GM21381 (cell line): ENCODE data around the gene SERP2.

Source experiments
- ATAC-seq: cut with Tn5 transposase; IDR thresholded peaks from one replicate; pipeline ENCODE4 v1.9.1; 2021; ENCODE audit warnings: mild to moderate bottlenecking, moderate library complexity; ENCODE audit not compliant: unreplicated experiment

Gene SERP2

DNA sequence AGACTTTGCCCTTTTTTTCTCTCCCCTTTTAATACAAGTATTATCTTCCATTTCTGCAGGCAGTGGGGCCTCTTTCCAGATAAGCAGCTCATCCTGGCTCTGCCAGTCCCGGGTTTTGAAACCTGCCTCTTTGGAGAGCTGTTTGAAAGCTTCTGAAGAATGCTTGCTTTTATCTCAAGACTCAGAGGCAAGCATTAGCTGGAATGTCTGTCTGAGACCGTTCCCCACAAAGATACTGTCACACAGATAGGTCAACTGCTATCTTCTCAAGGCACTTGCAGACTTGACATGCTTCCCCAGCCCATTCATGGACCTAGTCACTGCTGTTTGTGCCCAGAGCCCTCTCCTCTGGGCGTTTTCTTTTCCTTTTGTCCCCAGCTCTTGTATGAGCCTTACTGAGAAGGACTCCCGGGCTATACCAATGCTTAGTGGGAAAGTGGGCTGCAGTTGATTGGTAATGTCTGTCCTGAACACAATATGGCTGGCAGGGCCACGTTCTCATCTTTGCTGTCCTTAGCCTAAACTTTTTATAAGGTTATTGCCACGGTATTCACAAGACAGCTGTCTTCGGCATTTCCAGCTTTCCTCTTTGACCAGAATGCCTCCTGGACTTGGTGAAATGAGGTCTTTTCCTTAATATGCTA is 13.4 kb downstream of the SERP2 start:
- ATAC-seq = no peak

DNA sequence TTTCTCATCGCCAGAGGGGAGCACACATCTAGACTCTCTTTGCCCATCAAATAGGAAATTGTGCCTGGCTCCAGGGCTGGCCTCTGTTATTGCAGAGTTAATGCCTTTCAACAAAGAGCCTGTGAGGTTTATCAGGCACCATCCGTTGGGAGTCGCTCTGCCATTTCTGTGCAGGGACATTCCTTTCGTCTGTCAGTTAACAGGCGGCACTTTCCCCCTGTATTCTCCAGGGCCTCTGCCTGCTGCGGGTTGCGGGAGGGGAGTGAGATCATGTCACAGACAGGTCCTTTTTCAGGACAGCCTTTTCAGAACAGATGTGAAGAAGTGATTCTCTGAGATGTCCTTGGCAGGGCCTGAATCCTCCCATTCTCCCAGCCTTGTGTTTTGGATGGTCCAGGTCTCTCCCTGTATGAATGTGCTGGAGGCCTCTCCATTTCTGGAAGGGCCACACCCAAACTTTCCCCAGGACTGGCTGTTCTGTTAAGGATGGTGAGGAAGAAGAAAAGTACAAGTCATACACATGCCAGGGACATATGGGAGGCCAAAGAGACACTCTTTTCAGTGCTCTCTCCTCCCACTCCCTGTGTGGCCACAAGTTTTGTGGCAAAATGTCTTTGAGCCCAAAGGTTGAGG is 14.9 kb downstream of the SERP2 start:
- ATAC-seq = no peak

DNA sequence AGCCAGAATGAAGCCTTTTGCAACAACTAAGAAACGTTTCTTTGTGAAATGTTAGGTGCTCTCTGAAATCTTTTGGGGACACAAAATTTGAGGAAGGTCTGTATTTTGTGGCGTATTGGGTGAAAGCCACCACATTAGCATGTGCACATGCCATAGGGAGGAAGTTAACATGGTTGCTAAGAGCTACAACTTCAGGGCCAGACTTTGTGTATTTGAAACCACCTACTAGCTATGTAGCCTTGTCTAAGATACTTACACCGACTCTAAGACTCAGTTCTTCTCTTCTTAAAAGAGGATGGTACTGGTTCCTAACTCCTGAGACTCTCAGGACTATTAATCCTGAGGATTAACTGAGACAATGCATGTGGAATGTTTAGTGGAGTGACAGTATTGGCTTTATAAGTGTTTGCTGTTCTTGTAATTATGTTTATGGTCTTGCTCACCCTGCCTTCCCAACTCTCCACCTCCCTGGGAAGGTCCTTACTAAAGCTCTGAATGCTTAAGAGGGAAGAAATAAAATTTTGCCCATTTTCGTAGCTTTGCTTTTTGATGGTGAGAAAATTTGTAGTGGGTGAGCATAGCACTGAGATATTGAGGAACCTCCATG is 15.5 kb downstream of the SERP2 start:
- ATAC-seq = no peak

DNA sequence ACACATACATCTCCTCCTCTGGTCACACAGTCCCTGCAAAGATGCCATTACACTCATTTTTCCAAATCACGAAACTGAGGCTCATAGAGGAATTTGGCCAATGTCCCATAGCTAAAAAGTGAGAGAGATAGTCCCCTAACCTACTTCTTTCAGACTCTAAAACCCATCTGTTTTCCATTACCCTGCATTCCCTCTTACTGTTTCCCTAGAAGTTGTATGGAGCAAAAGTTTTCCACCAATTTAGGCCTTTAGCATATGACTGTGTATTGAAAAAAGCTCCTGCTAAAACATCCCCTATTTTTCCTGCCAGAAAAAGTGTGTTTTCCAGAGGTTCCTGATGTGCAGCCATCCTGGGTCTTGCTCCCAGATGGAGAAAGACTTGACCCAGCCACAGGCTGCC is 16.3 kb downstream of the SERP2 start:
- no peak for ATAC-seq

DNA sequence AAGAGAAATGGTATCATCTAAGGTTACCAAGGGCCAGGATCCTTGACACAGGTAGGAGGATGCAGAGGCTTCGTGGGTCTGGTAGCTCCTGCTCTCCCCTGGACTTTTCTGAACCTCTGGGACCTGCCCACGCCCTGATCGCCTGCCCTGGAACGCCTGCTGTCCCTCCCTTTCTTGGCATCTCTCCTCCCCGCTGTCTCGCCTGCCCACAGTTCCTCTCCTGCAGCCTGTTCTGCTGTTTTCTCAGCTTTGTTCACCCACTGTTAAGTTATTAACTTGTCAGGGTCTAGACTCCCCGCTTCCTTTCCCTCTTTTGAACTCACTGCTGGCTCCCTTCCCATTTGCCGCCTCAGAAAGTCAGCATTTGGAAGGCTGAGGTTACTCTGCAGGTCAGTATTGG is 19.8 kb downstream of the SERP2 start:
- no peak for ATAC-seq

DNA sequence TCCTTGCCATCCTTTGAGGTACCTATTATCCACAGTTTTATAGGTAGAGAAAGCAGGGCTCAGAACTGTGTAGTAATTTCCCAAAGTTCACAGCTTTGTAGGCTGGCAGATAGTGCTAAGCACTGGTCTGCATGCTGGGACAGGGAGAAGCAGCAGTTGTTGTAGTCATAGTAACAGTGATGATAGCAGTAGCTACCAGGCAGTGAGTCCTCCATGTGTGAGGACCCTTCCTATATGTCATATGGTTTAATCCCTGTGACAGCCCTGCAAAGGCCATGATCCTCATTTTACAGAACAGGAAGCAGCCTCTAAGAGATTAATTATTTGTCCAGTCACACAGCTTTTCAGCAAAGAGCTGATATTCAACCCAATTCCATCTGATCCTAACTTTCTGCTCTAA is 21.0 kb downstream of the SERP2 start:
- ATAC-seq = no peak

DNA sequence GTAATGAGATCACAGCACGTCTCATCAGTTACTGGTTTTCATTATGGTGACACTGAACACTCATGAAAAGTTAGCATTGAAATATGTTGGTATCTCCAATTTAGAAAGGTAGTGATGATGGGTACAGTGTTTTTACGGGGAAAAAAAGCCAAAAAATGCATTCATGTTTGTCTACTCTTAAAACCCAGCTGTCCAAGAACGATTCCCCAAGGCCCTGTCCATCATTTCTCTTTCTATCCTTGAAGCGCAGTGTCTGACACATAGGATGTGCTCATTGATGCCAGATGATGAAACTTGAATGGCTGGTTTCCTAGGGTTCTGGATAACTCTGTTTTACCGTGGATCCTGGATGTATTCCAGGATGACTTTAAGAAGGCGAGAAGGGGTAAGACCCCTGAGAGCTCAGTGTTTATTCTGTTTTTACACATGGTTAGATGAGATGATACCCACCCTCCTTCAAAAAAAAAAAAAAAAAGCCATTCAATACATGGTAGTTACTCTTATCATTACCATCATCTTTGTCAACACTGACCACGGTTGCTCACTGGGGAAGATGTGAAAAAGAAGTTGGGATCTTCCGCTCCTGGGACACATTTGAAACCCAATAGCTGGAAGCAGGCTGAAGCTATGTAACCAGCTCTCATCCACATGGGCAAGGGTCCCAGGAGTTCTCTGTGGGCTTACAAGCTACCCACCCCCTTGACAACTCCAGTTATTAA is 22.5 kb downstream of the SERP2 start:
- no peak for ATAC-seq

DNA sequence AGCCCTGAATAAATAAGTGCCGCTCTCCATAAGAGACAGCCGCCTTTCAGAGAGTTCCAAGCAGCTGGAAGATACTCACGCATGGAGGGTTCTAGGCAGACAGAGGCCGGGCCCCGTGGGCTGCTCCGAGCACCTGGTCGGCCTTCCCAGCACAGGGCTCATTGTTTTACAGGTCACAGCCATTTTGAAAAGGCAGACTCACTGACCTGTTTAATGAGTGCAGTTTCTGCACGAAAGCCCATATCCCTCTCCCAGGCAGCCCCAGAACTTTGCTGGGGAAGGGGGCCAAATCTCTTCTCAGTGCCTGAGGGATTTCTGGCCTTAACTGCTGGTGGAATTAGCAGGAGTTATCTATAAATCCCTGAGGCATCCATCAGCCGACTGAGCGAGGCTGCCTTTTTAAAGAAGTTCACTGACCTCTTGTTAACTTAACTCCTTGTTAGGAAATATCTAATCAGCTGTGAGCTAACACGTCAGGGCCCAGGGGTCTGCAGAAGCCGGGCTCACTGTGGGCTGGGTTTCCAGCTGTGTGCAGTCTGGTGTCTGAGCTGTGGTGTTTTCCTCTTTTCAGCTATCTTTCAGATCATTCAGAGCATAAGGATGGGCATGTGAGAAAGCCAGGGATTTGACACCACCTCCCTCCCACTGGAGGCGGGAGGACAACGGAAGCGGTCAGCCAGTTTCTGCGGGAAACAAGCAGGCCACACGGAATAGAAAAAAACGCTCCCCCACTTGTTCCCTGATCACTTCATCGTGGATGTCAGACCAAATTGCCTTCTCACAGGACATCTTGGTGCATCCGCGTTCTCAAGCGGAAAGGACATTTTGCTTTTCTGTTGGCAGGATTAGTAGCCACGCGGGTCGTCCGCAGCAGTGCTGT is 23.3 kb downstream of the SERP2 start:
- no peak for ATAC-seq

DNA sequence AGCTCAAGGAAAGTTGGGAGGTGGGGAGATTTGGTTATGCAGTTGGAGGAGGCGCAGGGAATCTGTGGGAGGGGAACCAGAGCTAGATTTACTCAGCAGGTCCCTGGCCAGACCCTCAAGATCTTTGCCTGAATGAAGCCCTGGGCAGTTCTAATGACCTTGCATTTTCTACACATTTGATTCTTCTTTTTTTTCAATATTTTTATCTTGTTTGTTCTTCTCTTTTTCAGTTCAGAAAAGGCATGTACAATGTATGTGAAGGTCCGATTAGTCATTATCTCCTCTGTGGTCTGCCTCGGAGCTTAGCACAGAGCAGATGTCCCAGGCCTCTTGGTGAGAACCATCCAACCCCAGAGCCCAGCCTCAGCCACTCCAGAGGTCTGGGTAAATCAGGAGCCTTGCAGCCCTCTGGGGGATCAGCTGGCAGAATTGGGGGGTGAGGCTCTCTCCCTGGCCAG is 24.2 kb downstream of the SERP2 start:
- no peak for ATAC-seq

DNA sequence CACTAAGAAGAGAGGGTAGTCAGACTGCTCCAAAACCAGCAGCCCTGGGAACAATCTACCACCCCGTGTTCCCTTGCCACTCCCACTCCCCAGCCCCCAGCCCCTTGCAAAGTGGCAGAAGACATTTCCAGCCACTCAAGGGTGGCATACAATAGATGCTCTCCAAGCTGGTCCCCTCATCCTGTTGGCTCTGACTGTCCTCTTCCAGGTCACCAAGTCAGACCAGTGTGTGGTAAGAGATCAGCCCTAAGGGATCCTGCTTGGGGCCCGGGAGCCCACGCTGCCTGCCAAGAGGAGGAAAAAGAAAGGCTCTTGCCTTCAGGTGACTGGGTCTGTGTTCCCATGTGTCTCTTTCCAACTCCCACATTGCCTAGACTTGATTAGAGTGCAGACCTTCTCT is 25.0 kb downstream of the SERP2 start:
- ATAC-seq = no peak

DNA sequence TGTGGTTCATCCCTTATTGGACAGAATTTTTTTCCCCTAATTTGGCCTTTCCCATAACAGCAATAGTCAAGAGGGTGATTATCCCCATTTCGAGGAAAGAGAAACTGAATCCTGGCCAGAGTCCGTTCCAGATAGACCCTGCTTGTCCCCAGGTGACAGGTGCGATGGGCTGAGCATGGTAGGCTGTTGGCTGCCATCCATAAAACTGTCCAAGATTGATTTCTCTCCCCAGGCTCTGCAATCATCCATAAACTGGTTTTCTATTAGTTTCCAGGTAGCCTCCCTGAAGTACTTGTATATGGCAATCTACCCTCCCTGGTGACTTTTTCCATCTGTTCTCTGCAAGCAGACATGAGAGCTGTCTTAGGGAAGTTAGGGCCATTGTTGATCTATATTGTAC is 25.4 kb downstream of the SERP2 start:
- ATAC-seq = no peak

DNA sequence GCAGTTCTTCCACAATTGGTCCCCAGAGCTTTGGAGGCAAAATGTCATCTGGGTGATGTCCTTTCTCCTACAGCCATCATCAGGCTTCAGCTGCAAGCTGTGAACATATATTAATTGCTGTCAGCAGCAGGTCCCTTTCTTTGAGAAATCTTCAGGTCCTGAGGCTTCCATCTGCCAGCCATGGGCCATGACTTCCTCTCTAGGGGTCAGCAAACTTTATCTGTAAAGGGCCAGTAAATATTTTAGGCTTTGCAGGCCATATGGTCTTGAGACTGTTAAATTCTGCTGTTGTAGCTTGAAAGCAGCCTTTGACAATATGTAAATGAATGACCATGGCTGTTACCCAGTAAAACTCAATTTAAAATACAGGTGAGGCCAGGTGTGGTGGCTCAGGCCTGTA is 27.1 kb downstream of the SERP2 start:
- ATAC-seq = no peak

DNA sequence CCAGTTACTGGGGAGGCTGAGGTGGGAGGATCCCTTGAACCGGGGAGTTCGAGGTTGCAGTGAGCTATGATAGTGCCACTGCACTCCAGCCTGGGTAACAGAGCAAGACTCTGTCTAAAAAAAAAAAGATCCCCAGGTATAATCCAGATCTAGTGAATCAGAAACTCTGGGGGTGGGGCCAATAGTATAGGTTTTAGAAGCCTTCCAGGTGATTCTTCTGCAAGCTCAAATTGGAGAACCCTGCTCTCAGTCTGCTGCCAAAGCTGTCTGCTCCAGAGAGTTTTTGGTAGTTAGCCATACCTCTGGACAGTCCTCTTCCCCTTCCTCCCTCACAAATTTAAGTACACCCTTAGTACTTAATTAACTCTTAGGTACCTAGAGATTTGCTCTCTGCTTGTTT is 28.0 kb downstream of the SERP2 start:
- no peak for ATAC-seq

DNA sequence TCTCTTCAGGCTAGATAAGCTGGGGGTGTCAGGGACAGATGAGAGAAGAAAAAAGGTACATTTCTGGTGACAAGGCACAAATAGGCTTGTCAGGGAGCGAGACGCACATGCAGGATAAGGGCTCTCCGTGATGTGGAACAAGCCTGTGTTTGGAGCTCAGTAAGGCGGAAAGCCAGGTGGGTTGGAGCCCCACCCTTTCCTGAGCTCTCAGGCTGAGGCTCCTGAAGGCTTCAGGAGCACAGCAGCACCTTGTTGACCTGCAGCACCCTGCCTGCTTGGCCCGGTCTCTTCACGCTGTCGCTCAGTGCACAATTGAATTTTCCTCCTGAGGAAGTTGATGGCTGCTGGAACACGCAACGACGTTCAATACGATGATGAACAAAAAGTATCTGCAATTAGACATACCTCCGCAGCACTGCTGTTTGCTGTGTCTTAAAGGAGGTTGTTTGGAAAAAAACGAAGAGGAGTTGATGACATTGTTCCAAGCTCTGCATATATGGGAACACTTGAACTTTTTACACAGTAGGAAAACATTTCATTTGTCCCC is 29.3 kb downstream of the SERP2 start:
- ATAC-seq = no peak

DNA sequence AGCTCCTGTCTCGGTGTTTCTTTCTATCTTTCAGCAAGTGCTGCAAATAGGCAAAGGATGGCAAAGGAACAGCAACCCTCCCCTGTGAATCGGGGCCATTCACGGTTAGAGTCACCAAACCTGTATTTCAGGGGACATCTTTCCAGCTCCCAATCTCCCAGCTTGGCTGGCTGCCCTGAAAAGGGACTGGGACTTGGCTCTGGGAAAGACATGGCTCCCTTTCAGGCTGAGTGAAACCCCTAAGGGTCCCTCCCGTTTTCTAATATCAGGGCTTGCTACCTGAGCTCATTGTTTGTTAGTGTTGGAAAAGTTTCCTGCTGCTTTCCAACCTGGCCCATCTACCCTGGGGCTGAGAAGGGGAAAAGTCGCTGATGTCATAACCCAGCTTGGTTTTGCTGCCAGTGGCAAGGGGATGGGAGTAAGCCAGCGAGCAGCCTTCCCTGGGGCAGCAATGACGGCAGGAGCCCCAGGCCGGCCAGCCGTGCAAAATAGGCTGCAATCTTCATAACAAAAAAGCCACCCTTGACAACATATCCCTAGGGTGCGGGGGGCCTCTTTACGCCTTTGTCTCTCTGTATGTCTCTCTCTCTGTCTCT is 29.9 kb downstream of the SERP2 start:
- no peak for ATAC-seq

DNA sequence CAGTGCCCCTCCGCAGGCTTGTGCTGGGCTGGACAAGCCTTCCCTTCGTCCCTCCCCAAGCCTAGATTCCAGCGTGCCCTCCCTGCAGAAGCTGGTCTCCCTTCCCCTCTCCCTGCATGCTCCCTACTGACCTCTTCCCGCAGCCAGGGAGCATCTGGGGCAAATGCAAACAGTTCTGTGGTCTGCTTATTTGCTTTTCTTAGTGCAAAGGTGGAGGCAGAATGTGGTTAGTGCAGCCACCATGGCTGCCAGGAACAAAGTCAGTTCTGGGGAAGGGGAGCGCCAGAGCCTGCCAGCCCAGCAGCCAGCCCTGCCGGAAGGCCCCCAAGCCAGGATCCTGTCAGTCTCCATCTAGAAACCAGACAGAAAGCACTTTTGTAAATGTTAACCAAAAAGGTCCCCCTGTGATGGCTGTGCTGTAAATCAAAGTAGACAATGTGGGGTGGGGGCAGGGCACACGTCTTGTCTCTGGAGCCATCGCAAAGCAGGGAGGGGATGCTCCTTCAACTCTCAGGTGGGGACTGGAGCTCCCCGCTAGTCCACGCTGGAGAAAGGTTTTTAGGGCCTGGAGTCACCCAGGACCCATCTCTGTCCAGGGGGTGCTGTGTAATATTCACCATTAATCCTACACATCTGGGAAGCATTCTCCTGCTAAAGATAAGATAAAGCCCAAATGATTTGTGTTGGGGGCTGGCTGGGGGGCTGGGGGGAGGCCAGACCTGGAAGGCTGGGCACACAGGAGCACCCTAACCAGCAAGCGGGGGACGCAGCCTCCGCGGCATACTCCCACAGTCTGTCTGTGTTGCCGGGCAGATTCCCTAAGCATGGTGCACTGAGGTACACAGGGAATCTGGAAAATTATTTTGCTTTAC is 30.9 kb downstream of the SERP2 start:
- no peak for ATAC-seq

DNA sequence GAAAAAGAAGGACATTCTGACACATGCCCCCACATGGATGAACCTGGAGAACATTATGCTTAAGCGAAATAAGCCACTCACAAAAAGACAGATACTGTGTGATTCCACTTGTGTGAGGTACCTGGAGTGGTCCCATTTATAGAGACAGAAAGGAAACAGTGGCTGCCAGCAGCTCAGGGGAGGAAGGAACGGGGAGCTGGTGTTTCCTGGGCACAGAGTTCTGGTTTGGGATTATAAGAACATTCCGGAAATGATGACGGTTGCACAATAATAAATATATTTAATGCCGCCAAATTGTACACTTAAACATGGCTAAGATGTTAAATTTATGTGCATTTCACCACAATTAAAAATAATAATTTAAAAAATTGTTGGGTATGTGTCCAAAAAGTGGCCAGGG is 33.0 kb downstream of the SERP2 start:
- ATAC-seq = no peak

DNA sequence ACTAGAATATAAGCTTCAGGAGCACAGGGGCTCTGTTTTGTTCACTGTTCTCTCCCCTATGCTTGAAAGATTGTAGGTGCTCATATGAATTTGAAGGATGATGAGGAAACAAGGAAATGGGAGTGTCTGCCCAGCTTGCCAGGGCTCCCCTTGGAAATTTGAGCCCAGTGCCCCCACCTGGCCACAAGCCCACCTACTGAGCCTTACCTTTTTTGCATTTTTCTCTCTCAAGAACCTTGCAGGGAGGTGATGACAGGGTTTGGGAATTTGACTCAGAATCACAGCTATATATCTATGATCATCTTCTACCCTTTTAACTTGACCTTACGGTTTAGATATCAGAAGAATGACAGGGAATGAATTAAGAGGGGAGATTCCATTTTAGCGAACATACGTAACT is 33.8 kb downstream of the SERP2 start:
- no peak for ATAC-seq

DNA sequence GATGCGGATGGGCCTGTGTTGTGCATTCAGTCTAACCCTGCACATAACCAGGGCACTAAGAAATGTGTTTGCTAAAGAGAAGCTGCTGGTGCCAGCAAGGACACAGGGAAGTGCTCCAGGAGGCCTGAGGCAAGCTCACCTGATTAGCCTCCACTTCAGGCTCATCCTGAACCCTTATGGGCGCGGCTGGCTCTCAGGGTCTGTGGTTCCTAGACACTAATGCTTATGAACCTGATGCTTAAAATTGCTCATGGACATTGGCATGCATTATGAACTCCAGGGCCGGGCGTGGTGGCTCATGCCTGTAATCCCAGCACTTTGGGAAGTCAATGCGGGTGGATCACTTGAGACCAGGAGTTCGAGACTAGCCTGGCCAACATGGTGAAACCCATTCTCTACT is 34.3 kb downstream of the SERP2 start:
- no peak for ATAC-seq
